D341Med (cell line): ENCODE data around the gene CCDC87.
A peak's percentile ranks its signal among the peaks of the same experiment; 100 is the strongest.
"Not testable (repeated sequence)": the region's sequence is repeated elsewhere in the genome, so short reads cannot be mapped to it uniquely, and the experiment has no call there.

Experiments used
- DNase-seq: peaks from one replicate; pipeline ENCODE4 v3.0.0; 2012; ENCODE audit warnings: low spot score

Gene CCDC87

GRCh38 chr11:66616379-66617154 is 23.7 kb upstream of the CCDC87 start, which contains the start of gene RBM14:
Gene RBM14, plus strand, starts transcription at chr11:66616630. Its CDS starts 91 bp downstream, at chr11:66616721.
- DNase-seq, result peak; percentile 97

- DNase-seq, result no peak
Measured at GRCh38 chr11:66614073-66614472, 21.2 kb upstream of the CCDC87 start.

DNA sequence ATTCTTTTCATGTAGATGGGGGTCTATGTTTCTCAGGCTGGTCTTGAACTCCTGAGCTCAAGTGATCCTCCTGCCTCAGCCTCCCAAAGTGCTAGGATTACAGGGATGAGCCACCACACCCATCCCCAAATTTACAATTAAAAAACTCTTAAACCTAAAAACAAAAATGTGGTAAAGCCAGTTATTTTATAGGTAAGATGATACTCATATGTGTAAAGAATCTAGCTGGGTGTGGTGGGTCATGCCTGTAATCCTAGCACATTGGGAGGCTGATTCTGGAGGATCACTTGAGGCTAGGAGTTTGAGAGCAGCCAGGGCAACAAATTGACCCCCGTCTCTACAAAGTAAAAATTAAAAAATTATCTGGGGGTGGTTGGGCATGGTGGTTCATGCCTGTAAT is 19.6 kb upstream of the CCDC87 start:
- no peak for DNase-seq

GRCh38 chr11:66609721-66610617 is 17.1 kb upstream of the CCDC87 start:
- peak; percentile 48 for DNase-seq

GRCh38 chr11:66607126-66607834 is 14.4 kb upstream of the CCDC87 start:
- DNase-seq, result no peak

GRCh38 chr11:66606608-66607007 is 13.7 kb upstream of the CCDC87 start:
- not testable (repeated sequence) for DNase-seq

DNA sequence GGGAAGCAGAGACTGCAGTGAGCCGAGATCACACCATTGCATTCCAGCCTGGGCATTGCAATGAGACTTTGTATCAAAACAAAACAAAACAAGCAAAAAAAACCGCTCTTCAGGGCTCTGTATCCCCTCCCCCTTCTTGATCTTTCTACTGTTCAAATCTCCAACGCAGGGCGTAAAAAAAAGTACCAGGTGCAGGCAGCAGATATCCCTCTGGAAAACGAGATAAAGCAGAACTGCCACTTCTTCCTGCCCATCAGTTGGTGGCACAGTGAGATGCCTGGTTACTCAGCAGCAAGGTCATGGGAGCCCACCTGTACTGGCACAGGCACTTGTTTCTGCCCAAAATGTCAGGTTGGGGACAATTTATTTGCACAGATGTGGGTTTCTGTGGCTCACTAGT is 11.3 kb upstream of the CCDC87 start:
- DNase-seq, result no peak

- no peak for DNase-seq
Measured at GRCh38 chr11:66603072-66603471, 10.2 kb upstream of the CCDC87 start.

DNA sequence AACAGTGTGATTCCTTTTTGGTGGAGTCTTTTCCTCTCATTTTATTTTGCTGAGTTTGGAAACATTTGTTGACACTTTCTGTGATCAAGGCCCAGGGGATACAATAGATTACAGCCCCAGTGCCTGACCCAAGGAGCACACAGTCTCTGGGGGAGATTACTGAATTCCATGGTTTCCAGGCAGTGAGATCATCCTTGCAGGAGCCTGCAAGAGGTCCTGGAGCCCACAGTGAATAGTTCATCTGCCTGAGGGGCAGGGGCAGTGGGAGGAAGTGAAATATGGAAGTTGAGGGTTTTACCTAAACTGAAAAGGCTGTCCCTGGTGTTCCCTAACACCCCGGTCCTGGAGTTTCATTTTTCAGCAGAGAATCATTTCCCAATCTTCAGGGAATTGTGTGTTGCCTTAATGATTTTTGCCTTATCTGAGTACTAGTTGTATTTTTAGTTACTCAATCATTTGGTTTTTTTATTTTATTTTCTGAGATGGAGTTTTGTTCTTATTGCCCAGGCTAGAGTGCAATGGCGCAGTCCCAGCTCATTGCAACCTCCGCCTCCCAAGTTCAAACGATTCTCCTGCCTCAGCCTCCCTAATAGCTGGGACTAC is 7.9 kb upstream of the CCDC87 start:
- no peak for DNase-seq

GRCh38 chr11:66600219-66600618 is 7.4 kb upstream of the CCDC87 start:
- no peak for DNase-seq

GRCh38 chr11:66598993-66599392 is 6.1 kb upstream of the CCDC87 start:
- no peak for DNase-seq

GRCh38 chr11:66595245-66595904 is 2.5 kb upstream of the CCDC87 start:
- DNase-seq, result no peak

- DNase-seq, result no peak
Measured at GRCh38 chr11:66593650-66594049, 787 bp upstream of the CCDC87 start.

GRCh38 chr11:66593303-66593635 is 406 bp upstream of the CCDC87 start:
- DNase-seq, result no peak

DNA sequence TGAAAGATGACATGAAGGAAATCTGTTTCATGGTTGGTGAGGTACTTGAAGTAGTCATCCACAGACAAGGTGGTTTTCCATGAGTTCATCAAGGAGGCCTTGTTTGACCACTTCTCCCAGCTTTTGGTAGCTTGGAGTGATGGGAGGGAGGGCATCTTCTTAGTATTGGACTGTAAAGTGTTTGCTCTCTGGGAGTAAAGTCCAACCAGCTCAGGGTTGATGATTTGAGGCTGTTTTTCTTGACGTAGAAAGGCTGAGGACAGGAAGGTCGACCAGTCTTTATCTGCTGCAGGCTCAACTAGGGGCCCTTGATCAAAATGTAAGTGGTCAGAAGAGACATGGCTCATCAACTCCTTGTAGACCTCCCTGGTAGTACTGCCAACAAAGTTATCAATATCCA is 1.7 kb downstream of the CCDC87 start:
- no peak for DNase-seq

- no peak for DNase-seq
Measured at GRCh38 chr11:66589996-66590675, 2.7 kb downstream of the CCDC87 start.

DNA sequence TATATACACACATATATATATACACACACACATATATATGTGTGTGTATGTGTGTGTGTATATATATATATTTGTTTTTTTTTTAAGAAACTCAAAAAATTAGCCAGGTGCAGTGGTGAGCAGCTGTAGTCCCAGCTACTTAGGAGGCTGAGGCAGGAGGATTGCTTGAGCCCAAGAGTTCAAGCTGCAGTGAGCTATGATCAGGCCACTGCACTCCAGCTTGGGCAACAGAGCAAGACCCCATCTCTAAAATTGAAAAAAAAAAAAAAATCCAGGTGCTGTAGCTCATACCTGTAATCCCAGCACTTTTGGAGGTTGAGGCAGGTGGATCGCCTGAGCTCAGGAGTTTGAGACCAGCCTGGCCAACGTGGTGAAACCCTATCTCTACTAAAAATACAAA is 3.5 kb downstream of the CCDC87 start:
- not testable (repeated sequence) for DNase-seq

DNA sequence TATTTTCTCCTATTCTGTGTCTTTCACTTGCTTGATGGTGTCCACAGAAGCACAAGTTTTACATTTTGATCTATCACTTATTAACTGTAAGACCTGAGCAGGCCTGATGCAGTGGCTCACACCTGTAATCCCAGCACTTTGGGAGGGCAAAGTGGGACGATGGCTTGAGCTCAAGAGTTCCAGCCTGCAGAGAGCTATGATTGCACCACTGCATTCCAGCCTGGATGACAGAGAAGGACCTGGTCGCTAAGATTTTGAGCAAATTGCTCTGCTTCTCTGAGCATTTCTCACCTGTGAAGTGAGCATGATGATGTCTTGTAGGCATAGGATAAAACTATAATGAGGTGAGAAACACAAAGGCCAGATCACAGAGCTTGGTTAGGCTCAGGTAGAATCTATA is 6.7 kb downstream of the CCDC87 start:
- no peak for DNase-seq

DNA sequence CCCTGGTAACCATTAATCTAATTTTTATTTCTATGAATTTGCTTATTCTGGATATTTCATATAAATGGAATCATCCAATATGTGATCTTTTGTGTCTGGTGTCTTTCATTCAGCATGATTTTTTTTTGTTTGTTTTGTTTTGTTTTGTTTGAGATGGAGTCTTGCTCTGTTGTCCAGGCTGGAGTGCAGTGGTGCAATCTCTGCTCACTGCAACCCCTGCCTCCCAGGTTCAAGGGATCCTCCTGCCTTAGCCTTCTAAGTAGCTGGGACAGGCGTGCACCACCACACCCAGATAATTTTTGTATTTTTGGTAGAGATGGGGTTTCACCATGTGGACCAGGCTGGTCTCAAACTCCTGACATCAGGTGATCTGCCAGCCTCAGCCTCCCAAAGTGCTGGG is 7.4 kb downstream of the CCDC87 start:
- not testable (repeated sequence) for DNase-seq

DNA sequence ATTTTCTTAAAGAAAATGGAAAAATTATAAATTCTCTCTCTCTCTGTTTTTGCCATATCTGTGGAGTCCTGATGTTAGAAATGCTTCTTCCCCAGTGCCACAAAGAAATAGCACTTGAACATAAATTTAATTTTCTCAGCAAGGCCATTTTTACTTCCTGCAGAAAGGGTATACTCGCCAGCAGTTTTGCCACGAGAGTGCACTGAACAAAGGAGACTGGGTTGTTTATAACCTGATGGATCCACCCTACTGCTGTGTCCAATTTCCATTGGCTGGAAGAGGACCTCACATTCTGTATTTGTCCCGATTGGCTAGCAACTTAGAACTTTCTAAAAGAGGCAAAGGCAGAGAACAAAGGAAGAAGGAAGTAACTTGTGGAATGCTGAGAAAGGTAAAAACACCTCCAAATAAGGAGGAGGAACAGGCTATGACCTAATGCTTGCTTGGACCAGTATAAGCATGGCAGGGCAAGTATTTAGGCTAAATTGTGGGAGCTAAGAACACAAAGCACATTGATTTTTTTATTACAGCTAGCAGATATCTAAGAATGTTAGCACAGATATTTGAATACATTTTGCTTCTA is 10.2 kb downstream of the CCDC87 start:
- not testable (repeated sequence) for DNase-seq

- no peak for DNase-seq
Measured at GRCh38 chr11:66581261-66581660, 11.6 kb downstream of the CCDC87 start.
